GM18505 (cell line): ENCODE results near the gene FUT6.

Source experiments
- ATAC-seq: cut with Tn5 transposase; IDR thresholded peaks from one replicate; pipeline ENCODE4 v1.9.1; 2021; ENCODE audit not compliant: unreplicated experiment
- POLR2A ChIP-seq: IDR thresholded peaks from 4 replicates; pipeline ENCODE4 v1.6.1; 2011; ENCODE audit warnings: borderline replicate concordance; ENCODE audit not compliant: insufficient read depth, insufficient read length; ENCODE audit errors: extremely low read depth

Gene FUT6

GRCh38 chr19:5799247-5800241 is 40.0 kb downstream of the FUT6 start:
- no peak for ATAC-seq
- TF ChIP-seq POLR2A: no peak

- ATAC-seq: no peak
- no peak for TF ChIP-seq POLR2A
Observed at GRCh38 chr19:5798244-5798643, 41.3 kb downstream of the FUT6 start.

GRCh38 chr19:5795382-5795919 is 44.1 kb downstream of the FUT6 start:
- TF ChIP-seq POLR2A: no peak
- ATAC-seq: no peak

GRCh38 chr19:5793188-5793587 is 46.3 kb downstream of the FUT6 start:
- no peak for ATAC-seq
- TF ChIP-seq POLR2A: no peak

- no peak for ATAC-seq
- TF ChIP-seq POLR2A: no peak
Observed at GRCh38 chr19:5792224-5792623, 47.3 kb downstream of the FUT6 start.

GRCh38 chr19:5790559-5791520 is 48.7 kb downstream of the FUT6 start, which contains the start of gene DUS3L:
Gene DUS3L, minus strand, starts transcription at chr19:5791163. Its CDS starts 22 bp downstream, at chr19:5791141.
- TF ChIP-seq POLR2A: peak; percentile 72

GRCh38 chr19:5789886-5790558 is 49.5 kb downstream of the FUT6 start:
- TF ChIP-seq POLR2A: no peak
- ATAC-seq: no peak

More at GRCh38 chr19:5790559-5791520, 48.7 kb downstream of the FUT6 start, which contains the start of gene DUS3L:
- peak; percentile 90 for ATAC-seq

- TF ChIP-seq POLR2A: no peak
- ATAC-seq: no peak
Observed at GRCh38 chr19:5789351-5789761, 50.1 kb downstream of the FUT6 start.

GRCh38 chr19:5788422-5788821 is 51.1 kb downstream of the FUT6 start:
- TF ChIP-seq POLR2A: no peak
- ATAC-seq: no peak

GRCh38 chr19:5787409-5788182 is 51.9 kb downstream of the FUT6 start:
- ATAC-seq: no peak
- TF ChIP-seq POLR2A: no peak

GRCh38 chr19:5786593-5787408 is 52.7 kb downstream of the FUT6 start:
- no peak for TF ChIP-seq POLR2A

GRCh38 chr19:5785423-5785822 is 54.1 kb downstream of the FUT6 start:
- TF ChIP-seq POLR2A: no peak
- no peak for ATAC-seq

More at GRCh38 chr19:5786593-5787408, 52.7 kb downstream of the FUT6 start:
- ATAC-seq: no peak
